PC-3 (cell line): ENCODE data around the gene ESPNL. TPM values are rescaled to one million over a fixed set of nuclear protein-coding genes. Genes with fewer than 3 reads are reported as not detected.

Experiments used
- ATAC-seq: fragments of 200-7000 bp; cut with Tn5 transposase; 2 replicates; pipeline ENCODE4 v1.9.1; 2020; ENCODE audit warnings: mild to moderate bottlenecking, moderate library complexity
- BruUV-seq: library from RNA; stranded (reverse); fragments of 400-500 nt; replicated peaks from 2 replicates; lab custom pipeline; 2021; lab: Mats Ljungman, UMichigan
- CTCF ChIA-PET: fragments of 300-600 bp; sonication (Branson Sonifier 250); formaldehyde crosslinking; loops from one replicate; lab custom pipeline; 2022; ENCODE audit warnings: antibody characterized with exemption; lab: Charles Lee
- POLR2A ChIA-PET: fragments of 300-600 bp; sonication (Branson Sonifier 250); formaldehyde crosslinking; loops from one replicate; lab custom pipeline; 2022; ENCODE audit warnings: antibody characterized with exemption; ENCODE audit not compliant: unreplicated experiment; lab: Charles Lee
- DNase-seq: peaks from one replicate; pipeline ENCODE4 v3.0.0-alpha.2; 2015
- H2AFZ ChIP-seq: fragments of 300-600 bp; sonication (generic); 2 replicates; pipeline ENCODE4 v1.6.0; 2016; ENCODE audit warnings: antibody characterized with exemption, low read length
- H3F3A ChIP-seq: fragments of 300-600 bp; sonication (generic); one replicate; pipeline ENCODE4 v1.6.0; 2017; ENCODE audit warnings: antibody characterized with exemption, low read length, control low read depth, mild to moderate bottlenecking; ENCODE audit not compliant: unreplicated experiment
- H3K27ac ChIP-seq: fragments of 300-600 bp; sonication (generic); 2 replicates; pipeline ENCODE4 v1.5.1; 2016; ENCODE audit warnings: mild to moderate bottlenecking, low read length
- H3K27me3 ChIP-seq: fragments of 300-600 bp; sonication (generic); 2 replicates; pipeline ENCODE4 v1.6.1; 2016; ENCODE audit warnings: low read length, mixed read lengths
- H3K36me3 ChIP-seq: fragments of 300-600 bp; sonication (generic); 2 replicates; pipeline ENCODE4 v1.6.1; 2016; ENCODE audit warnings: low read depth, mixed run types, low read length, mixed read lengths
- H3K4me1 ChIP-seq: fragments of 300-600 bp; sonication (generic); 2 replicates; pipeline ENCODE4 v1.5.1; 2016; ENCODE audit warnings: low read length; ENCODE audit not compliant: insufficient read depth
- H3K4me2 ChIP-seq: fragments of 300-600 bp; sonication (generic); 2 replicates; pipeline ENCODE4 v1.6.0; 2016; ENCODE audit warnings: low read length
- H3K4me3 ChIP-seq: fragments of 300-600 bp; sonication (generic); 2 replicates; pipeline ENCODE4 v1.5.1; 2016; ENCODE audit warnings: mild to moderate bottlenecking, low read length, mixed read lengths
- H3K79me2 ChIP-seq: fragments of 300-600 bp; sonication (generic); 2 replicates; pipeline ENCODE4 v1.6.1; 2017; ENCODE audit warnings: low read length, mixed read lengths
- H3K9ac ChIP-seq: fragments of 300-600 bp; sonication (generic); 2 replicates; pipeline ENCODE4 v1.6.0; 2016; ENCODE audit warnings: mild to moderate bottlenecking, low read length
- H3K9me2 ChIP-seq: fragments of 300-600 bp; sonication (generic); replicated peaks from 2 replicates; pipeline ENCODE4 v1.6.1; 2016; ENCODE audit warnings: mixed run types, low read length, mixed read lengths
- H3K9me3 ChIP-seq: fragments of 300-600 bp; sonication (generic); 2 replicates; pipeline ENCODE4 v1.6.1; 2016; ENCODE audit warnings: low read length, mixed read lengths
- H4K20me1 ChIP-seq: fragments of 300-600 bp; sonication (generic); 2 replicates; pipeline ENCODE4 v1.6.1; 2016; ENCODE audit warnings: low read length, mixed read lengths
- CTCF ChIP-seq: fragments of 300-600 bp; sonication (generic); conservative IDR thresholded peaks from 2 replicates; pipeline ENCODE4 v1.5.1; 2017; ENCODE audit warnings: antibody characterized with exemption, low read depth, mild to moderate bottlenecking, low read length
- EZH2 ChIP-seq: fragments of 300-600 bp; sonication (generic); IDR thresholded peaks from one replicate; pipeline ENCODE4 v1.6.1; 2017; ENCODE audit warnings: antibody characterized with exemption, mild to moderate bottlenecking, low read length; ENCODE audit not compliant: unreplicated experiment
- EZH2phosphoT487 ChIP-seq: fragments of 300-600 bp; sonication (generic); IDR thresholded peaks from 2 replicates; pipeline ENCODE4 v1.6.1; 2018; ENCODE audit warnings: mild to moderate bottlenecking, antibody characterized with exemption, low read length, borderline replicate concordance
- intact Hi-C: fragments of 100-400 bp; cut with micrococcal nuclease; formaldehyde crosslinking; loops from 2 replicates; pipeline ENCODE4 v1.9.0; 2023
- total RNA-seq: library from RNA; depleted of rRNA; stranded (reverse); fragments of >200 nt; gene quantifications from 2 replicates; pipeline ENCODE4 v1.2.3, GENCODE V29; 2014

Gene ESPNL
- total RNA-seq, 1 experiment from 2014 or later, result not detected

GRCh38 chr2:238096311-238097011 is 3.7 kb upstream of the ESPNL start:
- H4K20me1 ChIP-seq, result no peaks in the 10 kb centered on the region
- TF ChIP-seq EZH2 (no peak), EZH2phosphoT487 (no peak), CTCF (no peak)
- H2AFZ ChIP-seq, result no peak overlapping the region
- no TSS peak for BruUV-seq
- no peaks in the 10 kb centered on the region for H3F3A ChIP-seq
- ATAC-seq (no peak), DNase-seq (no peak)
- no peaks in the 10 kb centered on the region for H3K9me3 ChIP-seq
- H3K27me3 ChIP-seq, result no peaks in the 10 kb centered on the region
- no peaks in the 10 kb centered on the region for H3K9me2 ChIP-seq
- no peaks in the 10 kb centered on the region for H3K36me3 ChIP-seq
- peaks cover 11% of the 10 kb centered on the region for H3K4me1 ChIP-seq
- ChIA-PET POLR2A (no interaction called here), CTCF (no interaction called here)
- H3K9ac ChIP-seq, result no peak overlapping the region
- intact Hi-C loops, result no loop called here
- no peak overlapping the region for H3K4me2 ChIP-seq
- H3K79me2 ChIP-seq, result no peaks in the 10 kb centered on the region
- H3K4me3 ChIP-seq, result no peak overlapping the region
- no peak overlapping the region for H3K27ac ChIP-seq

- H3K4me2 ChIP-seq, result no peak overlapping the region
- BruUV-seq, result no TSS peak
- POLR2A ChIA-PET, result no interaction called here
Measured at GRCh38 chr2:238097201-238097987, 2.7 kb upstream of the ESPNL start.

More at GRCh38 chr2:238097201-238097987, 2.7 kb upstream of the ESPNL start:
- no peaks in the 10 kb centered on the region for H3F3A ChIP-seq
- DNase-seq, result no peak
- H3K9me2 ChIP-seq, result no peaks in the 10 kb centered on the region
- H3K9me3 ChIP-seq, result no peaks in the 10 kb centered on the region
- no peak overlapping the region for H3K4me3 ChIP-seq
- H3K36me3 ChIP-seq, result no peaks in the 10 kb centered on the region
- ATAC-seq, result no peak
- H3K27ac ChIP-seq, result no peak overlapping the region
- H3K27me3 ChIP-seq, result no peaks in the 10 kb centered on the region
- TF ChIP-seq EZH2phosphoT487 (no peak), CTCF (no peak), EZH2 (no peak)
- peaks cover 11% of the 10 kb centered on the region for H3K4me1 ChIP-seq
- CTCF ChIA-PET, result no interaction called here
- H4K20me1 ChIP-seq, result no peaks in the 10 kb centered on the region
- H2AFZ ChIP-seq, result no peak overlapping the region
- H3K9ac ChIP-seq, result no peak overlapping the region
- H3K79me2 ChIP-seq, result no peaks in the 10 kb centered on the region
- intact Hi-C loops, result no loop called here
